ENCODE results near the gene ZNF814. TPM values are rescaled to one million over a fixed set of nuclear protein-coding genes. Genes with fewer than 3 reads are reported as not detected.
"Not testable (repeated sequence)": the region's sequence is repeated elsewhere in the genome, so short reads cannot be mapped to it uniquely, and the experiment has no call there.

The ZNF814 gene
- total RNA-seq, 1 experiment from 2014 or later: 44.3 TPM

GRCh38 chr19:57814505-57815246 lies 74.2 kb downstream of the ZNF814 start, which contains the start of gene ZNF552:
TSS of gene ZNF552 (minus strand) at chr19:57814913. CDS start at chr19:57814743, 170 bp downstream.
- DNase-seq (ENCODE audit: low spot score): peak; percentile 94
- ChIA-PET POLR2A (ENCODE audit: low non-redundant PET) (interaction anchor here (0.6 kb wide), 2 partner anchors 105 to 286 kb away, joined by 9 to 10 read pairs; no protein-coding TSS in a partner anchor), CTCF (interaction anchor here (0.6 kb wide), 1 partner anchor 133 kb away, joined by 3 read pairs; the partner anchor contains the start of gene ZNF551)
- peak within 1 kb of the TSS; percentile 95 for H3K4me3 ChIP-seq (ENCODE audit: low read depth, low read length, poor library complexity, severe bottlenecking)
- intact Hi-C loops (cut with micrococcal nuclease; ENCODE audit: unreplicated experiment): no loop called here
- peaks cover 4% of the 10 kb centered on the region for H3K36me3 ChIP-seq (ENCODE audit: insufficient read depth, low read length, poor library complexity, severe bottlenecking)
- H3K27ac ChIP-seq (ENCODE audit: low read depth, low read length, poor library complexity, severe bottlenecking): peak within 1 kb of the TSS; percentile 75
- H3K4me1 ChIP-seq (ENCODE audit: insufficient read depth, low read length, poor library complexity, severe bottlenecking): no peaks in the 10 kb centered on the region
- no peaks in the 10 kb centered on the region for H3K9me3 ChIP-seq (ENCODE audit: low read depth, low read length, poor library complexity, severe bottlenecking)
- no peak for TF ChIP-seq EZH2 (IDR thresholded peaks at IDR 0.05; ENCODE audit: borderline replicate concordance, low read depth, low read length, poor library complexity, severe bottlenecking)
- TF ChIP-seq, protein P1, sequence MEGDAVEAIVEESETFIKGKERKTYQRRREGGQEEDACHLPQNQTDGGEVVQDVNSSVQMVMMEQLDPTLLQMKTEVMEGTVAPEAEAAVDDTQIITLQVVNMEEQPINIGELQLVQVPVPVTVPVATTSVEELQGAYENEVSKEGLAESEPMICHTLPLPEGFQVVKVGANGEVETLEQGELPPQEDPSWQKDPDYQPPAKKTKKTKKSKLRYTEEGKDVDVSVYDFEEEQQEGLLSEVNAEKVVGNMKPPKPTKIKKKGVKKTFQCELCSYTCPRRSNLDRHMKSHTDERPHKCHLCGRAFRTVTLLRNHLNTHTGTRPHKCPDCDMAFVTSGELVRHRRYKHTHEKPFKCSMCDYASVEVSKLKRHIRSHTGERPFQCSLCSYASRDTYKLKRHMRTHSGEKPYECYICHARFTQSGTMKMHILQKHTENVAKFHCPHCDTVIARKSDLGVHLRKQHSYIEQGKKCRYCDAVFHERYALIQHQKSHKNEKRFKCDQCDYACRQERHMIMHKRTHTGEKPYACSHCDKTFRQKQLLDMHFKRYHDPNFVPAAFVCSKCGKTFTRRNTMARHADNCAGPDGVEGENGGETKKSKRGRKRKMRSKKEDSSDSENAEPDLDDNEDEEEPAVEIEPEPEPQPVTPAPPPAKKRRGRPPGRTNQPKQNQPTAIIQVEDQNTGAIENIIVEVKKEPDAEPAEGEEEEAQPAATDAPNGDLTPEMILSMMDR (conservative IDR thresholded peaks at IDR 0.05; ENCODE audit: low read depth, low read length): no peak
- no peaks in the 10 kb centered on the region for H3K27me3 ChIP-seq (replicated peaks; ENCODE audit: insufficient read depth, low read depth, low read length, poor library complexity)
- BruUV-seq (replicated peaks): no TSS peak

GRCh38 chr19:57813919-57814504 lies 74.8 kb downstream of the ZNF814 start:
- H3K27me3 ChIP-seq (replicated peaks; ENCODE audit: insufficient read depth, low read depth, low read length, poor library complexity): no peaks in the 10 kb centered on the region
- CTCF ChIA-PET: no interaction called here
- BruUV-seq (replicated peaks): TSS peak; percentile 47
- POLR2A ChIA-PET (ENCODE audit: low non-redundant PET): interaction anchor here (0.6 kb wide), 2 partner anchors 105 to 286 kb away, joined by 9 to 10 read pairs; no protein-coding TSS in a partner anchor
- peak overlapping the region; percentile 95 for H3K4me3 ChIP-seq (ENCODE audit: low read depth, low read length, poor library complexity, severe bottlenecking)
- intact Hi-C loops (cut with micrococcal nuclease; ENCODE audit: unreplicated experiment): no loop called here
- H3K27ac ChIP-seq (ENCODE audit: low read depth, low read length, poor library complexity, severe bottlenecking): peak overlapping the region; percentile 75
- no peaks in the 10 kb centered on the region for H3K4me1 ChIP-seq (ENCODE audit: insufficient read depth, low read length, poor library complexity, severe bottlenecking)
- no peak for DNase-seq (ENCODE audit: low spot score)
- TF ChIP-seq, protein P1 (conservative IDR thresholded peaks at IDR 0.05; ENCODE audit: low read depth, low read length): no peak
- TF ChIP-seq EZH2 (IDR thresholded peaks at IDR 0.05; ENCODE audit: borderline replicate concordance, low read depth, low read length, poor library complexity, severe bottlenecking): no peak
- peaks cover 4% of the 10 kb centered on the region for H3K36me3 ChIP-seq (ENCODE audit: insufficient read depth, low read length, poor library complexity, severe bottlenecking)
- no peaks in the 10 kb centered on the region for H3K9me3 ChIP-seq (ENCODE audit: low read depth, low read length, poor library complexity, severe bottlenecking)

- intact Hi-C loops (cut with micrococcal nuclease; ENCODE audit: unreplicated experiment); BruUV-seq (replicated peaks); H3K27me3 ChIP-seq (replicated peaks; ENCODE audit: insufficient read depth, low read depth, low read length, poor library complexity); H3K9me3 ChIP-seq (ENCODE audit: low read depth, low read length, poor library complexity, severe bottlenecking); H3K4me1 ChIP-seq (ENCODE audit: insufficient read depth, low read length, poor library complexity, severe bottlenecking); CTCF ChIA-PET; H3K36me3 ChIP-seq (ENCODE audit: insufficient read depth, low read length, poor library complexity, severe bottlenecking); H3K27ac ChIP-seq (ENCODE audit: low read depth, low read length, poor library complexity, severe bottlenecking); DNase-seq (ENCODE audit: low spot score): not testable (repeated sequence)
- H3K4me3 ChIP-seq (ENCODE audit: low read depth, low read length, poor library complexity, severe bottlenecking): peak overlapping the region; percentile 95
- POLR2A ChIA-PET (ENCODE audit: low non-redundant PET): interaction anchor here (0.6 kb wide), 1 partner anchor 336 kb away, joined by 3 read pairs; the partner anchor contains the start of gene ZNF772
Observed at GRCh38 chr19:57812975-57813820, 75.6 kb downstream of the ZNF814 start.

Data from A673 (cell line).